Heart left ventricle (tissue), 16 donors: ENCODE results near the gene ADARB1. TPM values are rescaled to one million over a fixed set of nuclear protein-coding genes. Genes with fewer than 3 reads are reported as not detected.

ENCODE experiments used
- ATAC-seq, 4 donors: fragments of 200-7000 bp; cut with Tn5 transposase; one replicate each; pipeline ENCODE4 v1.9.1; 2020 to 2022; ENCODE audit warnings: moderate library complexity in 4 of 4, mild to moderate bottlenecking in 3 of 4, moderate number of reproducible peaks in 1 of 4
- DNase-seq, 5 donors: peaks; one replicate each; pipeline ENCODE4 v3.0.0-alpha.2; 2020
- H3K27ac ChIP-seq, 12 donors: fragments of 200-600 bp; sonication (generic) in 4 of 12; one replicate each; pipeline versions ENCODE4 v1.5.0 to v1.8.0; 2016 to 2022; ENCODE audit warnings: mild to moderate bottlenecking in 2 of 12
- H3K27me3 ChIP-seq, 9 donors: fragments of 200-600 bp; sonication (generic) in 2 of 9; one replicate each; pipeline versions ENCODE4 v1.5.1 to v1.8.0; 2016 to 2022; ENCODE audit warnings: mild to moderate bottlenecking in 3 of 9
- H3K36me3 ChIP-seq, 9 donors: fragments of 200-600 bp; sonication (generic) in 2 of 9; one replicate each; pipeline versions ENCODE4 v1.5.0 to v1.8.0; 2018 to 2022; ENCODE audit warnings: mild to moderate bottlenecking in 2 of 9
- H3K4me1 ChIP-seq, 12 donors: fragments of 200-600 bp; sonication (generic) in 4 of 12; one replicate each; pipeline versions ENCODE4 v1.5.0 to v1.8.0; 2016 to 2022; ENCODE audit warnings: mild to moderate bottlenecking in 3 of 12
- H3K4me3 ChIP-seq, 12 donors: fragments of 200-600 bp; sonication (generic) in 4 of 12; one replicate each; pipeline versions ENCODE4 v1.5.0 to v1.8.0; 2017 to 2022; ENCODE audit warnings: mild to moderate bottlenecking in 9 of 12, moderate library complexity in 4 of 12
- H3K9me3 ChIP-seq, 12 donors: fragments of 200-600 bp; sonication (generic) in 4 of 12; one replicate each; pipeline versions ENCODE4 v1.5.0 to v1.8.0; 2016 to 2022; ENCODE audit warnings: mild to moderate bottlenecking in 1 of 12
- POLR2A ChIP-seq, 2 donors: fragments of 450-650 bp; IDR thresholded peaks; one replicate each; pipeline ENCODE4 v1.6.1; 2017; ENCODE audit warnings: antibody characterized with exemption in 2 of 2, mild to moderate bottlenecking in 2 of 2, moderate library complexity in 2 of 2
- WGBS, 4 donors: extraction: QIAGEN DNeasy Blood & Tissue Kit in 2 of 4; methylation state at CpG; one replicate each; pipeline versions ENCODE4 v1.1.5 to v1.1.7; 2013 to 2018; 5-methylcytosine and 5-hydroxymethylcytosine counted together
- intact Hi-C, 10 donors: fragments of 100-400 bp; cut with DNase I; formaldehyde crosslinking; loops; one replicate each; pipeline versions ENCODE4 v1.11.1 to v1.14.2; 2022
- polyA plus RNA-seq, 2 donors: library from polyadenylated mRNA; stranded (reverse); fragments of 200-250 nt; gene quantifications; one replicate each; pipeline ENCODE4 v1.2.3, GENCODE V29; 2013
- total RNA-seq, 9 donors: library from RNA; depleted of rRNA in 2 of 9; stranded (reverse); fragments of >200 nt in 2 of 9; fragmentation: NEBNext Ultra II Directional in 3 of 9; extraction: Animal tissue kit (Norgen Biotek cat#: 25700) in 3 of 9; gene quantifications; one replicate each; pipeline versions ENCODE4 v1.1.0 to v1.2.4, GENCODE V29; 2016 to 2023
- TF ChIP-seq, protein P1 (sequence below), 12 donors: fragments of 200-600 bp; sonication (generic) in 4 of 12; IDR thresholded peaks; one replicate each; pipeline versions ENCODE4 v1.5.0 to v1.8.0; 2018 to 2022; ENCODE audit warnings: antibody characterized with exemption in 12 of 12, mild to moderate bottlenecking in 5 of 12
- donor health status: ischemic (EF 13 %, LVEDD 7.1; RV severe dilation, severe dysfunction).
- donor health status: healthy with polysubstance abuse.
- donor health status: DM: no; HTN: yes; CAD: no.
- donor health status: DM: no; HTN: no; CAD: no.
- donor health status: ischemic (EF 25% LVEDD 6.9; RV normal size, moderate dysfunction).
- donor health status: ischemic (EF 25% LVEDD 5.7; RV mildly dilated, moderate dysfunction).
- donor health status: healthy.
- donor health status: DM: yes; HTN: yes; CAD: no.
- donor health status: ischemic (EF 35%, LVEDD 5.7; RV mildly dilated, moderate dysfunction).
- donor health status: nonischemic (EF 11% LVEDD 7.7; RV severe dilation, severe dysfunction).
- donor health status: DM: yes; HTN: yes; CAD: no.
- donor health status: PGD.
- donor health status: ischemic (EF 29% LVEDD 5.4; RV normal size, mild dysfunction).
- donor health status: nonischemic (EF 23%, LVEDD 6.1; RV moderate dilation, normal function).

Gene ADARB1
- total and polyA plus RNA-seq, 11 donors, result 6.9 to 16.3 (median 12.0) TPM

DNA sequence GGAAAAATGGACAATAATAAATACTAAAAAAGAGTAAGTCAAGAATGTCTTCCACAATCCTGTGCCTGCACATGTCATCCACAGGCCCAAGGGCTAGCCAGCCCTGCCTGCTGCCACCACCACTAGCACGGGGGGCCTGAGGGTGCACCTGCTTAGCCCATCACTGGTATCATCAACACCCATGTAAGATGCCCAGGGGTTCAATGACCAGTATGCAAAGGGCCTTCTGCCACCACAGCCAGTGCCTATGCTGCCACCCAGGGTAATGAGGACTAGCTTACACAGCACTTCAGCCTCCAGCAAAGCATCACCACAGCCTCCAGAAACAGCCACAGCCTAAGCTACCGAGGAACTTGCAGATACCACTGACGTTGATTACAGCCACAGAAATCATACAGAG, 167.0 kb downstream of the ADARB1 start:
- no peak for DNase-seq

DNA sequence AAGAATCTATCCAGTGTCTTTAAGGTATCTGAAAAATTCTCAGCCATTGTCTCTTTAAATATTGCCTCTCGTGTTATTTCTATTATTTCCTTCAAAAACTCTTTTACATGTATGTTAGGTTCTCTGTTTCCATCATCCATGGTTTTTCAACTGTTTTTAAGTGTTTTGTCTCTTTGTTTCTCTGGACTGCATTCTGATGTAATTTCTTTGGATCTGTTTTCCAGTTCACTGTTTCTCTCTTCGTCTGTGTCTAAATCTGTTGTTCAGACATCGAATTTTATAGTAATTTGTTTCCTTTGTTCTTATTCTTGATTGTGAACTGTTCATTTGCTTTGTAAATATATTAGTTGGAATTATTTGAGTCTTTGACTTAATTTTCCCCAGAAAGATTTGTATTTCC, 169.2 kb downstream of the ADARB1 start:
- peaks cover 0 to 7% (median 0%) of the 10 kb centered on the region in 9 donors for H3K27me3 ChIP-seq
- intact Hi-C loops, result no loop called here
- WGBS, 4 donors, result 42 to 73% (median 66%) methylated on average over 3 of the region's 3 CpGs

More for the DNA sequence above, 167.0 kb downstream of the ADARB1 start:
- H3K27me3 ChIP-seq, result no peaks in the 10 kb centered on the region
- 69 to 77% (median 73%) methylated on average over 3 of the region's 3 CpGs for WGBS, 4 donors
- H3K4me3 ChIP-seq, result no peak overlapping the region
- no peaks in the 10 kb centered on the region for H3K4me1 ChIP-seq
- H3K36me3 ChIP-seq, result no peaks in the 10 kb centered on the region
- H3K9me3 ChIP-seq, result peaks cover 0 to 41% (median 24%) of the 10 kb centered on the region in 12 donors
- no peak for ATAC-seq
- no peak overlapping the region for H3K27ac ChIP-seq
- TF ChIP-seq, protein P1, sequence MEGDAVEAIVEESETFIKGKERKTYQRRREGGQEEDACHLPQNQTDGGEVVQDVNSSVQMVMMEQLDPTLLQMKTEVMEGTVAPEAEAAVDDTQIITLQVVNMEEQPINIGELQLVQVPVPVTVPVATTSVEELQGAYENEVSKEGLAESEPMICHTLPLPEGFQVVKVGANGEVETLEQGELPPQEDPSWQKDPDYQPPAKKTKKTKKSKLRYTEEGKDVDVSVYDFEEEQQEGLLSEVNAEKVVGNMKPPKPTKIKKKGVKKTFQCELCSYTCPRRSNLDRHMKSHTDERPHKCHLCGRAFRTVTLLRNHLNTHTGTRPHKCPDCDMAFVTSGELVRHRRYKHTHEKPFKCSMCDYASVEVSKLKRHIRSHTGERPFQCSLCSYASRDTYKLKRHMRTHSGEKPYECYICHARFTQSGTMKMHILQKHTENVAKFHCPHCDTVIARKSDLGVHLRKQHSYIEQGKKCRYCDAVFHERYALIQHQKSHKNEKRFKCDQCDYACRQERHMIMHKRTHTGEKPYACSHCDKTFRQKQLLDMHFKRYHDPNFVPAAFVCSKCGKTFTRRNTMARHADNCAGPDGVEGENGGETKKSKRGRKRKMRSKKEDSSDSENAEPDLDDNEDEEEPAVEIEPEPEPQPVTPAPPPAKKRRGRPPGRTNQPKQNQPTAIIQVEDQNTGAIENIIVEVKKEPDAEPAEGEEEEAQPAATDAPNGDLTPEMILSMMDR (IDR thresholded peaks at IDR 0.05), result no peak
- no peak for TF ChIP-seq POLR2A (IDR thresholded peaks at IDR 0.05)
- intact Hi-C loops, result no loop called here

DNA sequence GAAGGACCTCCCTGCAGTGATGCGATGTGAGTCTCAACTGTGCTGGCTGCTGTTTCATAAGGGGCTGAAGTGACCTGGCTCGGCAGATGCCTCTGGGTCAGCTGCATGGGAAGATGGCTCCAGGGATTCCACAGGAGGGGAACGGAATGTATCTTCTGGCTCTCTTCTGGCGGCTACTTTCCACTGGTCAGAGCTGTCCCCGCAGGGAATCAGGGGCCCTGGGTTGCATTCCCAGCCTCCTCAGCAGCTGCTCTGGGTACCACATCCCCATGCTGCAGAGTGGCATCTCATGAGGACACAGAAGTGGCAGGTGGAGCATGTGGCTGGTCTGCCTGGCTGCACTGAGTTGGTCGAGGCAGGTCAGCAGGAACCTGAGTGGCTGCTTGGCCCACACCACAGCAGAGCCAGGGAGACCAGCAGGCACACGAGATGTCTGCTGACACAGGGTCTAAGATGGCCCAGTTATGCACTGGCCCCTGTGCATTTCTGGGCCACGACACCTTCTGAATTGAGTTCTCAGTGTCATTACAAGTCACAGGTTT, 170.5 kb downstream of the ADARB1 start:
- DNase-seq (no peak), ATAC-seq (no peak)
- Histone ChIP-seq H3K9me3 (peaks cover 0 to 41% (median 24%) of the 10 kb centered on the region in 12 donors), H3K4me1 (peaks cover 0 to 10% (median 0%) of the 10 kb centered on the region in 12 donors), H3K36me3 (no peaks in the 10 kb centered on the region), H3K27me3 (peaks cover 0 to 7% (median 0%) of the 10 kb centered on the region in 9 donors), H3K27ac (no peak overlapping the region), H3K4me3 (no peak overlapping the region)
- TF ChIP-seq, protein P1 (IDR thresholded peaks at IDR 0.05), result no peak
- TF ChIP-seq POLR2A (IDR thresholded peaks at IDR 0.05), result no peak
- intact Hi-C loops, result no loop called here
- WGBS, 4 donors, result 76 to 81% (median 79%) methylated on average over 8 of the region's 8 CpGs

More for the DNA sequence above, 169.2 kb downstream of the ADARB1 start:
- Histone ChIP-seq H3K27ac (no peak overlapping the region), H3K4me3 (no peak overlapping the region), H3K9me3 (peaks cover 0 to 41% (median 24%) of the 10 kb centered on the region in 12 donors), H3K4me1 (peaks cover 0 to 4% (median 0%) of the 10 kb centered on the region in 12 donors), H3K36me3 (no peaks in the 10 kb centered on the region)
- no peak for ATAC-seq
- no peak for TF ChIP-seq POLR2A (IDR thresholded peaks at IDR 0.05)
- TF ChIP-seq, protein P1 (IDR thresholded peaks at IDR 0.05), result no peak
- no peak for DNase-seq

DNA sequence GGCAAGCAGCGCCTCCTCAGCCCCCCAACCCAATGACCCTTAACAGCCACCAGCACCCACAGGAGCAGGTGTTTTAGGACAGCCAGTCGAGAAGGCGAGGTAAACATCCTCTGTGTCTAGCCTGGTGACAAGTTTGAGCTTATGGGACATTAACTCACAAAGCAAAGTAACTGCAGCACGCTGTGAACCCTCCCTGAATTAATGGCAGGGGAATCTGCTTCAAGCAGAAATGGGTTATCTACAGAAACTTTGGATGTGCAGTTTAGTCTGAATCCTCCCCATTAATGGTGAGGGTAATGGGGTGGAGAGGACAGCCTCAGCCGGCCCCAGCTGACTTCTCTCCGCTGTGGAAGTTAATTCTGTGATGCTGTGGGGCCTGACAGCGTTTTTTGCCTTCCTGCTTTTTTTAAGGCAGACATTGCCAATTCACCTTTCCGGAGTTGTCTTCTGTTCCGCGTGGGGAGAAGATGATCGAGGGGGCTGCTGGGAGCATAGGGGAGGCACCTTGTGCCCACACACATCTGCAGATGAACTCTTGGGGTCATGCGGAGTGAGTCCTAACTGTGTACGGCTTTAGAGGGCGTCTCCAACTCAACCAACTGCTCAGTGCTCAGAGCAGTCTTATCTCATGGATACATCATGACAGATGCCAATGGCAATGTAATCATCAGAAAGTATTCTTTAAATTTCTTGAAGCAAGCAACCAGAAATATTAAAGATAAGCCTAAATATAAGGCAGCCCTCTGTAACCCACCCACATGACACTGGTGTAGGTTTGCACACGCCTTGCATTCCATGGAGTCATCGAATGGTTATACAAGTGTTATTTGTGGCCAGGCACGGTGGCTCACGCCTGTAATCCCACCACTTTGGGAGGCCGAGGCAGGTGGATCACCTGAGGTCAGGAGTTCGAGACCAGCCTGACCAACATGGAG, 172.3 kb downstream of the ADARB1 start:
- ATAC-seq, result no peak
- Histone ChIP-seq H3K27ac (no peak overlapping the region), H3K9me3 (peaks cover 0 to 30% (median 18%) of the 10 kb centered on the region in 12 donors), H3K36me3 (no peaks in the 10 kb centered on the region), H3K27me3 (peaks cover 0 to 7% (median 0%) of the 10 kb centered on the region in 9 donors), H3K4me3 (no peak overlapping the region), H3K4me1 (peaks cover 0 to 10% (median 0%) of the 10 kb centered on the region in 12 donors)
- intact Hi-C loops, result no loop called here
- 78 to 82% (median 79%) methylated on average over 20 of the region's 20 CpGs for WGBS, 4 donors
- no peak for DNase-seq
- TF ChIP-seq POLR2A (IDR thresholded peaks at IDR 0.05), result no peak
- TF ChIP-seq, protein P1 (IDR thresholded peaks at IDR 0.05), result no peak
